Measurements from ENCODE around the gene SPATA12. TPM values are rescaled to one million over a fixed set of nuclear protein-coding genes. Genes with fewer than 3 reads are reported as not detected.

SPATA12 gene
- polyA plus RNA-seq, 1 experiment, result not detected

GRCh38 chr3:57038466-57039164 lies 21.8 kb upstream of the SPATA12 start:
- no peak overlapping the region for H3K4me3 ChIP-seq (ENCODE audit: low read depth, low read length)
- CTCF ChIA-PET, result interaction anchor here (0.5 kb wide), 1 partner anchor 374 kb away, joined by 3 read pairs; no protein-coding TSS in a partner anchor
- POLR2A ChIA-PET, result no interaction called here

GRCh38 chr3:57041674-57042073 lies 18.8 kb upstream of the SPATA12 start:
- no peak for DNase-seq (ENCODE audit: low read depth)
- CTCF ChIA-PET, result no interaction called here
- POLR2A ChIA-PET, result no interaction called here
- TF ChIP-seq CTCF (IDR thresholded peaks at IDR 0.05; ENCODE audit: insufficient read depth, low read depth, low read length), result no peak
- no peaks in the 10 kb centered on the region for H3K36me3 ChIP-seq (ENCODE audit: control insufficient read depth, insufficient read depth, low read length)
- H3K27me3 ChIP-seq (ENCODE audit: control insufficient read depth, insufficient read depth, low read length), result peaks cover 1% of the 10 kb centered on the region; the same call in 1 of the 2 replicates
- H3K4me3 ChIP-seq (ENCODE audit: low read depth, low read length), result no peak overlapping the region

More at GRCh38 chr3:57038466-57039164, 21.8 kb upstream of the SPATA12 start:
- DNase-seq (ENCODE audit: low read depth), result no peak
- TF ChIP-seq CTCF (IDR thresholded peaks at IDR 0.05; ENCODE audit: insufficient read depth, low read depth, low read length), result no peak
- H3K36me3 ChIP-seq (ENCODE audit: control insufficient read depth, insufficient read depth, low read length), result no peaks in the 10 kb centered on the region
- H3K27me3 ChIP-seq (ENCODE audit: control insufficient read depth, insufficient read depth, low read length), result peaks cover 1% of the 10 kb centered on the region; the same call in 1 of the 2 replicates

GRCh38 chr3:57043518-57043917 lies 16.9 kb upstream of the SPATA12 start:
- Histone ChIP-seq H3K36me3 (ENCODE audit: control insufficient read depth, insufficient read depth, low read length) (no peaks in the 10 kb centered on the region), H3K27me3 (ENCODE audit: control insufficient read depth, insufficient read depth, low read length) (peaks cover 1% of the 10 kb centered on the region; the same call in 1 of the 2 replicates), H3K4me3 (ENCODE audit: low read depth, low read length) (no peak overlapping the region)
- DNase-seq (ENCODE audit: low read depth), result no peak
- CTCF ChIA-PET, result no interaction called here
- POLR2A ChIA-PET, result no interaction called here
- no peak for TF ChIP-seq CTCF (IDR thresholded peaks at IDR 0.05; ENCODE audit: insufficient read depth, low read depth, low read length)

GRCh38 chr3:57046101-57046765 lies 14.2 kb upstream of the SPATA12 start:
- Histone ChIP-seq H3K36me3 (ENCODE audit: control insufficient read depth, insufficient read depth, low read length) (no peaks in the 10 kb centered on the region), H3K27me3 (ENCODE audit: control insufficient read depth, insufficient read depth, low read length) (no peaks in the 10 kb centered on the region), H3K4me3 (ENCODE audit: low read depth, low read length) (no peak overlapping the region)
- POLR2A ChIA-PET, result no interaction called here
- CTCF ChIA-PET, result interaction anchor here (1.1 kb wide), 1 partner anchor 32 kb away, joined by 3 read pairs; no protein-coding TSS in a partner anchor
- TF ChIP-seq CTCF (IDR thresholded peaks at IDR 0.05; ENCODE audit: insufficient read depth, low read depth, low read length), result no peak
- no peak for DNase-seq (ENCODE audit: low read depth)

- no peak for DNase-seq (ENCODE audit: low read depth)
- no peak overlapping the region for H3K4me3 ChIP-seq (ENCODE audit: low read depth, low read length)
- no peak for TF ChIP-seq CTCF (IDR thresholded peaks at IDR 0.05; ENCODE audit: insufficient read depth, low read depth, low read length)
- no peaks in the 10 kb centered on the region for H3K36me3 ChIP-seq (ENCODE audit: control insufficient read depth, insufficient read depth, low read length)
- ChIA-PET CTCF (interaction anchor here (1.0 kb wide), 1 partner anchor 8 kb away, joined by 4 read pairs; no protein-coding TSS in a partner anchor), POLR2A (interaction anchor here (0.6 kb wide), 1 partner anchor 22 kb away, joined by 4 read pairs; no protein-coding TSS in a partner anchor)
- no peaks in the 10 kb centered on the region for H3K27me3 ChIP-seq (ENCODE audit: control insufficient read depth, insufficient read depth, low read length)
Observed at GRCh38 chr3:57048052-57048671, 12.3 kb upstream of the SPATA12 start.

Data from BJ (cell line).